GM21717 (cell line): ENCODE measurements around the gene KRTAP6-2.

Experiments used
- ATAC-seq: cut with Tn5 transposase; IDR thresholded peaks from one replicate; pipeline ENCODE4 v1.9.1; 2021; ENCODE audit warnings: mild to moderate bottlenecking, moderate library complexity; ENCODE audit not compliant: unreplicated experiment

KRTAP6-2 gene

DNA sequence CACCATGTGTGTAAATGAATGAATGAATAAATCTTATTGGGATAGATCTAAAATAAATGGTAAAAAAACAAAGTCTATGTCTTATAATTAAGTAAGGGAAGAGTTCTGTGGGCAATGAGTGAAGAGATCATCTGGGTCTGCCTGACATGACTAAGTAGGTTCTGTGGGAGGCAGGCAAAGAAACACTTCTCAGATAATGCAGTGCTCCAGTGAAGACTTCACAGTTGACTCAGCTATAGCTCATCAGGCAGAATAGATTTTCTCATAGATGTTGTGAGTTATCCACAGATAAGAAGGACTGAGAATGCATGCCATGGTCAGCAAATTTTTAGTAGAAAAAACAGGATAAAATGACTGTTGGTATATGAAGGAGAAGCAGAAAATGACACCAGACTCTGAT is 20.9 kb downstream of the KRTAP6-2 start:
- ATAC-seq: no peak

DNA sequence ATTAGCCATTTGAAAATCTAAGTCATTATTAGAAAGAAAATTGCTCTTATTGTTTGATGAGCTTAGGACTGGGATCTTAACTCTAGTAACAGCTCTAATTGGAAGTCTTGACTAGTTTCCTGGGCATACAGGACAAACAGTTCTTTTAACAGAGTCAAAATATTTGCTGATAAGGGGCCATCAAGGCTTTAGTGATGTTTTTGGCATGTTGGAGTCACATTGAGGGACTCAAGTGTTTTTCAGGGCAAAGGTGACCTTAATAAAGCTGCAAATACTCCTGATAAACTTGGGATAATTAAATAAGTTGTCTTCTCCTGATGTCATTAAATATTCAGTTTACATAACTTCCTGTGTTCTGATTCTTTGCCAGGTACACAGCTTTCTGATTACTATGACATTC is 31.1 kb downstream of the KRTAP6-2 start:
- ATAC-seq: no peak

DNA sequence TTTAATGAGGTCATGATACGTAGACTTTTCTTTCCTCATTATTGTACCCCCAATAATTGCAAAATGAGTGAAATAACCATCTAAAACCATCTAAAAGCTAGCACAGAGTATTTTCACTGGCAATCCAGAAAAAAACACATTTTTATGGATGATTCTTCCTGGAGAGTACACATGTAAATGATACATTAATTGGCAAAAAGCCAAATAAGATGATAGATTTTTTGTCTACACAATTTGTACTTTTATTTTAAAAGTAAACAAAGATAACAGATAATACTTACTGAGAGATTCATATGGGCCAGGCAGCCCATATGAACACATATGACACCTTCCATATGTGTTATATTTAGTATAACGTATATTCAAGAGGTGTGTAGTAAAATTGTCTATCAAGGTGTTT is 35.1 kb downstream of the KRTAP6-2 start:
- no peak for ATAC-seq

DNA sequence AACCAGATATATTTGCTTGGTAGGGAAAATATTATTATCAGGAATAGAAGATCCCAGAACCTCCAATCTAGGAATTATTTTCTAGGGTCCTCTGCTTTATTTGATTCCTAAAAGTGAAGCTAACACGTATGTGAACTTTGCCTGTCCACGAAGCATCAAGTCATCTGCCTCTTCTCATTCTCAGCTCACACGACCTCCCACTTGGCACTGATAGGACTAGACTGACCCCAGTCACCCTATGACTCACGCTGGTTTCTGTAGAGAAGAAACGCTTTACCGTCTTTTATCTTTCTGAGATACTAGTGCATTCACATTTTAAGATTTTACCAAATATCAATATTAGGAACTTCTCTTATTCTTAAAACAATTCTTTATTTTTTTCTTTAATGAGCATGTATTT is 35.6 kb downstream of the KRTAP6-2 start:
- no peak for ATAC-seq

DNA sequence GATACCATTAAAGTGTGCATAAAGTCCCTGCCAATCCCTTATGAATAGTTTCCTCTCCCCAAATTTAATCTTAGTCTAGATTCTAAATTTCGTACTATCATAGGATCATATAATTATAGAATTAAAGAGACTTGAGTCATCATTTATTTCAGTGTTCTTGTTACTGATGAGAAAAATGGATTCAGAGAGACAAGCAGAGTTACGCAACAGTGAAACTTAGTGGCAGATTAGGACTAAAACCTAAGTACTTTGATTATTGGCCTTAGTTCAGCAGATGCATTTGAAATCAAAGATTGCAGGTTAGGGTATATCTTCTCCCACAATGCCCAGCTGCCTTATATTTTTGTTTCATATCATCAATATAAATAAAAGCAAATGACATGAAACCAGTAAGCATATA is 36.7 kb downstream of the KRTAP6-2 start:
- no peak for ATAC-seq

DNA sequence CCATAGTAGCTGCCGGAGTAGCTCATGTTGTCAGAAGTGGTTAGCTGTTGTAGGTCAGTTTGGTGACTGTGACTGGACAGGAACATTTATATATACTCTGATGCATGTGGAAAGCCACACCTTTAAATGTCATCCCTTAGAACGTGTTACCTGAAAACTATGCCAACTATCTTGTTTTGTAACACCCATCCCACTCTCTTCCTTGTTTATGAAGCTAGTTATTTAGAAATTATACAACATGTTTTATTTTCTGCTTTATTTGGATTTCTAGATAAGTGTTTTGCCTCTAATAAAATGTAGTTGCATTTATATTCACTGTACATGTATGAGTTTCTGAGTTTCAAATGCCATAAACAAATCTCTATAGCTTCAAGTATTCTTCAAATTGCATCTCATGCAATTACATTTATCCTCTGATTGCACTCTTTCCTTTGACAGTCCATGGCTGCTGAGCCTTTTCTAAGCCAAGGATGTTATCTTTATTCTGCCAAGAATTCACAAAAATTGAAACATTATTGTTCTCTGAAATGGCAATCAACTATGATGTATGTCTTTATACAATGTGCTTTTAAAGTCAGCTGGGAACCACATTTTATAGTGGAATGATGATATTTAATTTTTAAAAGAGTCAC is 37.3 kb downstream of the KRTAP6-2 start, which contains the start of gene KRTAP19-7:
Gene KRTAP19-7 (minus strand): TSS at position 51 of the 632 bp plus-strand sequence. CDS start 25 bp downstream, at position 26.
- ATAC-seq: no peak

GRCh38 chr21:30555095-30555494 is 43.6 kb downstream of the KRTAP6-2 start:
- ATAC-seq: no peak

DNA sequence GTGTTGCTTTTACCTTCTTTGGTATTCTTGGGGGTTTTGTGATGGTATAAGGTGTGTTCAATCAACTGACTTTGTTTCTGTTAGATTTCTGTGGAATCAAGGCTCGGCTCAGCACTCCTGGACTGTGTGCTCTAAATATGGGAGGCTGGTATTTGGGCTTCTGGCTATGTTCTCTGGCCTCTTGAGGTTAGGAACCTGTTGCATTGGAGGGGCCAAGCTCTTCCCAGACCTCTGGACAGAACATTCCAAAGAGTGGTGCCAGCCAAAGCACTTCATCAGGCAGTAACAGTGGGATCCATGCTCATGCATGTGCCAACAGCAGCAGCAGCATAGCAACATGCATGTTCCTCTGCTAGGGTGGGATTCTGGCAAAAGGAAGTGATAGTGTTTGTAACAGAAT is 45.9 kb downstream of the KRTAP6-2 start:
- no peak for ATAC-seq
